K562 (cell line): ENCODE results near the gene ZSCAN22. TPM values are rescaled to one million over a fixed set of nuclear protein-coding genes. Genes with fewer than 3 reads are reported as not detected.
A peak's percentile ranks its signal among the peaks of the same experiment; 100 is the strongest.

Experiments used
- CAMTA2 ChIP-seq: fragments of 250-450 bp; sonication (Bioruptor Pico); conservative IDR thresholded peaks from 2 replicates; pipeline ENCODE4 v1.5.1; 2022
- CREB3 ChIP-seq: fragments of 450-650 bp; conservative IDR thresholded peaks from 2 replicates; pipeline ENCODE4 v1.6.1; 2016; ENCODE audit warnings: missing genetic modification characterization, low read depth, mild to moderate bottlenecking, missing compliant biosample characterization, moderate library complexity
- CTBP1 ChIP-seq: fragments of 450-650 bp; IDR thresholded peaks from 2 replicates; pipeline ENCODE4 v1.6.1; 2016; ENCODE audit warnings: borderline replicate concordance
- ESRRA ChIP-seq: fragments of 450-650 bp; IDR thresholded peaks from 2 replicates; pipeline ENCODE4 v1.6.1; 2014; ENCODE audit warnings: low read depth, mild to moderate bottlenecking, moderate library complexity, borderline replicate concordance
- HLTF ChIP-seq: fragments of 450-650 bp; IDR thresholded peaks from 2 replicates; pipeline ENCODE4 v1.6.1; 2016
- HNRNPUL1 ChIP-seq: fragments of 200-400 bp; formaldehyde crosslinking; IDR thresholded peaks from 2 replicates; pipeline ENCODE4 v1.6.1; 2017; ENCODE audit warnings: low read length
- JUND ChIP-seq, 2 experiments: IDR thresholded peaks; 2 replicates in 1 of 2; 3 replicates in 1 of 2; pipeline ENCODE4 v1.6.1; 2011; ENCODE audit warnings: borderline replicate concordance in 2 of 2, low read depth in 2 of 2, low read length in 2 of 2, improper control_type of control experiment in 1 of 2, missing biosample characterization in 1 of 2, missing genetic modification characterization in 1 of 2, missing genetic modification reagents in 1 of 2
- KAT8 ChIP-seq: fragments of 450-650 bp; IDR thresholded peaks from 2 replicates; pipeline ENCODE4 v1.6.1; 2016; ENCODE audit warnings: low read depth, mild to moderate bottlenecking
- KDM4B ChIP-seq, 2 experiments: fragments of 450-650 bp in 1 of 2; sonication (generic) in 1 of 2; IDR thresholded peaks; 2 replicates each; pipeline ENCODE4 v1.6.1; 2016 to 2017; ENCODE audit warnings: borderline replicate concordance in 2 of 2, antibody characterized with exemption in 1 of 2, low read depth in 1 of 2, mild to moderate bottlenecking in 1 of 2
- KLF10 ChIP-seq: fragments of 250-450 bp; sonication (Bioruptor Pico); IDR thresholded peaks from 2 replicates; pipeline ENCODE4 v1.6.1; 2021; ENCODE audit warnings: matching md5 sums
- L3MBTL2 ChIP-seq: fragments of 450-650 bp; IDR thresholded peaks from 2 replicates; pipeline ENCODE4 v1.6.1; 2016; ENCODE audit warnings: mild to moderate bottlenecking, moderate library complexity
- MCM2 ChIP-seq: fragments of 450-650 bp; IDR thresholded peaks from 2 replicates; pipeline ENCODE4 v1.6.1; 2017; ENCODE audit warnings: low read depth, mild to moderate bottlenecking
- MECOM ChIP-seq: fragments of 250-450 bp; sonication (Bioruptor Pico); IDR thresholded peaks from 2 replicates; pipeline ENCODE4 v1.8.0; 2022; ENCODE audit warnings: inconsistent platforms
- PHB ChIP-seq: fragments of 250-450 bp; sonication (Bioruptor Pico); IDR thresholded peaks from 2 replicates; pipeline ENCODE4 v1.5.0; 2021
- POLR2AphosphoS2 ChIP-seq: IDR thresholded peaks from 2 replicates; pipeline ENCODE4 v1.6.1; 2012; ENCODE audit warnings: low read length, improper control_type of control experiment
- RAD51 ChIP-seq: fragments of 450-650 bp; IDR thresholded peaks from 2 replicates; pipeline ENCODE4 v1.7.1; 2016; ENCODE audit warnings: low read depth, mild to moderate bottlenecking, borderline replicate concordance
- RBM22 ChIP-seq: fragments of 200-400 bp; formaldehyde crosslinking; IDR thresholded peaks from 2 replicates; pipeline ENCODE4 v1.6.1; 2018; ENCODE audit warnings: low read length, low read depth; ENCODE audit not compliant: poor library complexity, severe bottlenecking
- ZFP36 ChIP-seq: fragments of 150-350 bp; IDR thresholded peaks from 2 replicates; pipeline ENCODE4 v1.6.1; 2018; ENCODE audit warnings: low read length, low read depth; ENCODE audit not compliant: partially characterized antibody
- ZNF212 ChIP-seq: fragments of 450-650 bp; formaldehyde crosslinking; IDR thresholded peaks from 2 replicates; pipeline ENCODE4 v1.4.0; 2020; ENCODE audit warnings: mild to moderate bottlenecking
- ZNF239 ChIP-seq: fragments of 250-450 bp; sonication (Bioruptor Pico); IDR thresholded peaks from 2 replicates; pipeline ENCODE4 v1.4.0; 2020; ENCODE audit warnings: mild to moderate bottlenecking
- ZNF408 ChIP-seq: fragments of 250-450 bp; sonication (Bioruptor Pico); IDR thresholded peaks from 2 replicates; pipeline ENCODE4 v1.4.0; 2020; ENCODE audit warnings: low read depth, mild to moderate bottlenecking, moderate library complexity
- polyA plus RNA-seq, 8 experiments: library from polyadenylated mRNA; depleted of rRNA in 4 of 8; stranded (reverse) in 5 of 8; unstranded in 3 of 8; fragments of >200 nt; fragmentation: Nextera tagmentation in 2 of 8; fragmentation: Illumina TruSeq in 1 of 8; extraction: Ambion mirVana in 2 of 8; extraction: Trizol in 1 of 8; gene quantifications; 2 replicates each; pipeline versions ENCODE4 v1.2.1 to v1.2.3, GENCODE V29; 2011 to 2014; ENCODE audit warnings: inconsistent platforms in 1 of 8, missing spikeins in 1 of 8
- total RNA-seq, 7 experiments: library from RNA; depleted of rRNA in 6 of 7; stranded (reverse); fragments of >200 nt in 6 of 7; fragmentation: Illumina TruSeq in 2 of 7; extraction: Trizol in 2 of 7; gene quantifications; 2 replicates each; pipeline versions ENCODE4 v1.2.1 to v1.2.3, GENCODE V29; 2011 to 2021; ENCODE audit warnings: low replicate concordance in 1 of 7
- TF ChIP-seq, protein P1 (sequence below): fragments of 450-650 bp; IDR thresholded peaks from 2 replicates; pipeline ENCODE4 v1.7.0; 2016; ENCODE audit warnings: borderline replicate concordance

ZSCAN22 gene
- total and polyA plus RNA-seq, 9 of the 15 experiments (the other 6 are each of a cell fraction or from before 2014, with no cell fraction given): 0.98 to 5.3 (median 3.0) TPM

GRCh38 chr19:58386576-58387337, 60.0 kb downstream of the ZSCAN22 start, which contains the start of gene RPS5 (continued):
- TF ChIP-seq KAT8 (no peak), RBM22 (peak; percentile 85), ZNF239 (CRISPR knock-in tag) (no peak), ZNF212 (CRISPR knock-in tag) (no peak), MECOM (CRISPR knock-in tag) (no peak), RAD51 (no peak), ZFP36 (no peak), JUND (IDR thresholded peaks at IDR 0.05; ENCODE audit: borderline replicate concordance, low read depth, low read length) (peak; percentile 67), JUND (tag; IDR thresholded peaks at IDR 0.05; ENCODE audit: borderline replicate concordance, low read depth, low read length) (0 out of 3 replicates have a peak, but pooled peaks have one; percentile 45), HNRNPUL1 (no peak), MCM2 (no peak), CAMTA2 (no peak), KLF10 (CRISPR knock-in tag) (no peak), CTBP1 (peak; percentile 36; the same call in 1 of the 2 replicates), ZNF408 (CRISPR knock-in tag) (no peak), POLR2AphosphoS2 (peak; percentile 77; the same call in 1 of the 2 replicates), HLTF (no peak), PHB (CRISPR knock-in tag) (no peak), KDM4B (IDR thresholded peaks at IDR 0.05; ENCODE audit: borderline replicate concordance in 2 of 2, low read depth in 1 of 2) (peak in 1 of 2 experiments; percentile 33; a peak in 1 of 4 replicates), ESRRA (no peak; the same call in 1 of the 2 replicates), L3MBTL2 (peak; percentile 95), CREB3 (tag) (no peak; the same call in 1 of the 2 replicates)
- TF ChIP-seq, protein P1, sequence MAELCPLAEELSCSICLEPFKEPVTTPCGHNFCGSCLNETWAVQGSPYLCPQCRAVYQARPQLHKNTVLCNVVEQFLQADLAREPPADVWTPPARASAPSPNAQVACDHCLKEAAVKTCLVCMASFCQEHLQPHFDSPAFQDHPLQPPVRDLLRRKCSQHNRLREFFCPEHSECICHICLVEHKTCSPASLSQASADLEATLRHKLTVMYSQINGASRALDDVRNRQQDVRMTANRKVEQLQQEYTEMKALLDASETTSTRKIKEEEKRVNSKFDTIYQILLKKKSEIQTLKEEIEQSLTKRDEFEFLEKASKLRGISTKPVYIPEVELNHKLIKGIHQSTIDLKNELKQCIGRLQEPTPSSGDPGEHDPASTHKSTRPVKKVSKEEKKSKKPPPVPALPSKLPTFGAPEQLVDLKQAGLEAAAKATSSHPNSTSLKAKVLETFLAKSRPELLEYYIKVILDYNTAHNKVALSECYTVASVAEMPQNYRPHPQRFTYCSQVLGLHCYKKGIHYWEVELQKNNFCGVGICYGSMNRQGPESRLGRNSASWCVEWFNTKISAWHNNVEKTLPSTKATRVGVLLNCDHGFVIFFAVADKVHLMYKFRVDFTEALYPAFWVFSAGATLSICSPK: no peak
